Stimulated activated CD8-positive, alpha-beta memory T cell treated with anti-CD3 and anti-CD28 coated beads, Interleukin-15, amount 100 ng/mL, for 1 hour (primary cell): ENCODE data around the gene SH3RF3.
"Not testable (repeated sequence)": the region's sequence is repeated elsewhere in the genome, so short reads cannot be mapped to it uniquely, and the experiment has no call there.

Source experiments
- DNase-seq: peaks from one replicate; pipeline ENCODE4 v3.0.0-alpha.2; 2020; ENCODE audit warnings: low read depth

SH3RF3 gene

DNA sequence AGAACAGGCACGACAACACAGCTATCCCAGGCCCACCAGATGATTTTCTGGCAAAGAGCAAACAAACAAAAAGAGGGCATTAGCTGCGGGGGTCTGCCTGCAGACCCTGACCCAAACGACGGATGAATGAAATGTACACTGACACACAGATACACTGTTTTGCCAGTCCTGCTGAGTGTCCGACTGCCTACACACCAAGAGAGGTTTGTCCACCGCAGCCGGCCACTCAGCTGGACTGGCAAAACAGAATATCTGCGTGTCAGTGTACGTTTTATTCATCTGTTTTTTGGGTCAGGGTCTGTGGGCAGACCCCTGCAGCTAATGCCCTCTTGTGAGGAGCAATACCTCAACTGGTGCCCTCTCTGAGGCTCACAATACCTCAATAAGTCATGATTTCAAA is 10.7 kb upstream of the SH3RF3 start:
- no peak for DNase-seq

DNA sequence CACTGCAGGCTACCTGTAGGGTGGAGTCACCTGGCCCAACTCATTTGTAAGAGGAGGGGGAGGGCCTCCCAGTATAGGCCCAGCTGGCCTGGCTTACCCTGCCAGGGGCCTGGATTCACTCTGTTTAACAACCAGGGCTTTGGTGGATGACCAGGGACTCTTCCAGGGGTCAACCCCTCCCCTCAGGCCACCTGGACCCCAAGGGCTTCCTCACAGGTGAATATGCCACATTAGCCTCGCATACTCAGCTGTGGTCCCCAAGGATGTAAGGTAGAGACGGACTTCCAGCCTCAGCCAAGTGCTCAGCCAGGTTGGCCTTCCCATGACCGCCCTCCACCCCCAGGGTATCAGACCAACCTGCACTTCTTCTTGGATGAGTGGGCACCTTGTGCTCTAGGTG is 8.8 kb upstream of the SH3RF3 start:
- DNase-seq: no peak

DNA sequence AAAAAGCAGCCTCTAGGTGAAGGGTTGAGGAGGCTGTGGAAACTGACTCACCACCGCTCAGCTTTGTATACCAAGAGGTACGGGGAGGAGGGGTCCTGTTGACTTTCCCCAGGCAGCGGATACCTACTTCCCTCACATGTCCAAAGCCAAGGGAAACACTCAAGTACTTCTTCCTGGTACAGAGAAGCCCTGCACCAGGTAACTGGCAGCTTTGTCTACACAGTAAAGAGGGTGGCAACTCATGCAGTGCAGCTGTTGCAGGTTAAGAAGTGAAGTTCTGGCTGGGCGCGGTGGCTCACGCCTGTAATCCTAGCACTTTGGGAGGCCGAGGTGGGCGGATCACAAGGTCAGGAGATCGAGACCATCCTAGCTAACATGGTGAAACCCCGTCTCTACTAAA is 8.3 kb upstream of the SH3RF3 start:
- not testable (repeated sequence) for DNase-seq

DNA sequence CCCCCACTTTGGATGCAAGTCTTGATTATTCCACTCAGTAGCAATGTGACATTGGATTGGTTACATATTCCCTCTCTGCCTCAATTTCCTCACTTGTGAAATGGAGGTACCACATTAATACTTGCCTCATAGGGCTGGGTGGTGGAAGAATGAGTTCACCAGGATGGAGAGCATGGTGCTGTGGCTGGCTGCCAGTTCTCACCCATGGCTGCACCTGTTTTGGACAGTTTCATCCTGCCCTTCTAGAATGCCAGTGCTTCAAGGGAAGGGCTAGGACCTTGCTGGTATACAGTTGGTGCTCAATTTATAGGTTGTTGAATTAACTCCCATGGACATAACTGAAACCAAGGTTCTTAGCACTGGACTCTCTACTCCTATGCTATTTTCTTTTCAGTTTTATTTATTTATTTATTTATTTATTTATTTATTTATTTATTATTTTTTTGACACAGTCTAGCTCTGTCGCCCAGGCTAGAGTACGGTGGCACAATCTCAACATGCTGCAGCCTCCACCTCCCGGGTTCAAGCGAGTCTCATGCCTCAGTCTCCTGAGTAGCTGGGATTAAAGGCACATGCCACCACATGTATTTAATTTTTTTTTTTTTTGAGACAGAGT is 5.3 kb upstream of the SH3RF3 start:
- no peak for DNase-seq

DNA sequence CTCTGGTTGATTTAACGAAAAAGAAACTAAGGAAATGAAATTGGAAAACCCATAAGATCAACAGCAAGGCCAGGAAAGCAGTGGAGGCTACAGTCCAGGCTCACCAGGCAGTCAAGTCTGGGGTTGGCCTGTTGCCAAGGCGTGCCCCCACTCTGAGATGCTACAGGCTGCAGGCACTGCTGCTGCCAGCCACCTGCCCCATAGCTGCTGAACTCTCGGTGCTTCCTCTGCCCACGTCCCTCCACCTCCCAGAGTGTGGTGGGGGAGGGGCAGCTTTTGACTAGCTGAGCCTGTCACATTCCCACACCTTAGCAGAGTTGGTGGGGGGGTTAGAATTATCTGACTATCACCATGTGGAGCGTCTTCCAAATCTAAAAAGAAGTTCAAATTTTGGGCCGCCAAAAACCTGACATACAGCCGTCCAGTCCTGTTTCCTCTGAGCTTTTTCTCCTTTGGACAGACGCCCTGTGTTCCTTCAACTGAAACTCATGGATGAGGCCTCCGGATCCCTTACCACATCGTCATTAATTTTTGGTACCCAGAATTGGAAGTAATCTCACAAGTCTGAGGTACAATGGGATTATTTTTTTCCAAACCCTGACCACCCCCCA is 3.9 kb upstream of the SH3RF3 start:
- DNase-seq: no peak

DNA sequence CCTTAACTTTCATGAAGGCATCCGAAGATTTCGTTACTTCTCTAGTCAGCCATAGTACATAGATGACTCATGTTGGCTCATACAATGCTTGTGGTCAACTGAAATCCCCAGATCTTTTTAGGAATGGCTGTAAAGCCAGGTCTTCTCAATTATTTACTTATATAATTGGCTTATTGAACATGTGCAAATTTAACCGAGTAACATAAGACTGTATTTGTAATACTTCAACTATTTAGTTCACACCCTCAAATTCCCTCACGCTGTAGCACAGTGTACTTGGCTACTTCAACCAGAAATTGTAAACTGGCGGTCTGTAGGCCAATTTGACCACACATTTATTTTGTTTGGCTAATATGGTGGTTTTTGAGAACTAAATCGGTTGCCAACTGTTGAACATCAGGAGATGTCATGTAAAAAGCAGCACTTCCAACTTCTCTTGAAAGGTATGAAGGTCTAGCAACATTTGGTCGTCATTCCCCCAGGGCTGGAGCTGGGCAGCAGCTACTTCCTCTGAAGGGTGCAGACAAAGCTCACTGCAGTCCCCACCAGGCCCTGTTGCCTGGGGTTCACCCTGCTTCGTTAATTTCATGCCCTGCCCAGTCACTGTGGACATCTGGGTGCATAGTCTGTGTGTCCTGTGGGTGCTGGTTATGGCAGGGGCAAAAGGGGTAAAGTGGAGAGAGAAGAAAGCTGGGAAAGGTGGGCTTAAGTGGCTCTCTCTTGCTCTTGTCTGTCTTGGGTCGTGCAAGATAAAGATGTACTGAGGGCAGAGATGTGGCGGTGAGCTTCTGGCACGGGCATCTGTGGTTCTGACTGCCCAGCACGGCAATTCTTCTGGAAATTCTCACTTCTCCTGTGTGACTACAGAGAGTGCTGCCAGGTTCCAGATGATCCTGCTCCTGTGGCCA is 3.2 kb upstream of the SH3RF3 start:
- DNase-seq: no peak

DNA sequence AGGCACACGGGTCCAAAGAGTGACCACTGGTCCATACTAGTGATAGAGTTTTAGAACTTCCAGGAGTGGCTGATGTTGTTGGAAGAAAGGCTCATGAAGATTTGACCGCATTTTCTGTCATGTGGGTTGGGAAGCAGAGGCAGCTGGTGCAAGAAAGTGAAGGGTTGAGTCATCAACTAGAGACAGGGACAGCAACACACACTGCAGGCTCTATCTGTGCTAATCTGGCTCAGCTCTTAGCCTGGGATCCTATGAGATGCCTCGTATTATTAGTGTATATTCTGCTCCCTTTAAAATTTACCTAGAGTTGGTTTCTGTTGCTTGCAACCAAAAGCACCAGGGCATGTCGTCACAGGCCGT is 2.5 kb upstream of the SH3RF3 start:
- DNase-seq: no peak

DNA sequence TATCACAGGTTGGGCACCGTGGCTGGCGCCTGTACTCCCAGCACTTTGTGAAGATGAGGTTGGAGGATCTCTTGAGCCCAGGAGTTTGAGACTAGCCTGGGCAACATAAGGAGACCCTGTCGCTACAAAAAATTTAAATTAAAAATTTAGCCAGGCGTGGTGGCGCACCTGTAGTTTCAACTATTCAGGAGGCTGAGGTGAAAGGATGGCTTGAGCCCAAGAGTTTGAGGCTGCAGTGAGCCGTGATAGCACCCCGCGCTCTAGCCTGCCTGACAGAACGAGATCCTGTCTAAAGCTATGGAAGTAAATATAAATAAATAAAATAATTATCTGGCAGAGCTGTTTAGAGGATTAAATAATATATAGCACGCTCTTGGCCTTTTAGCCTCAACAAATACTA is 1.4 kb upstream of the SH3RF3 start:
- no peak for DNase-seq

DNA sequence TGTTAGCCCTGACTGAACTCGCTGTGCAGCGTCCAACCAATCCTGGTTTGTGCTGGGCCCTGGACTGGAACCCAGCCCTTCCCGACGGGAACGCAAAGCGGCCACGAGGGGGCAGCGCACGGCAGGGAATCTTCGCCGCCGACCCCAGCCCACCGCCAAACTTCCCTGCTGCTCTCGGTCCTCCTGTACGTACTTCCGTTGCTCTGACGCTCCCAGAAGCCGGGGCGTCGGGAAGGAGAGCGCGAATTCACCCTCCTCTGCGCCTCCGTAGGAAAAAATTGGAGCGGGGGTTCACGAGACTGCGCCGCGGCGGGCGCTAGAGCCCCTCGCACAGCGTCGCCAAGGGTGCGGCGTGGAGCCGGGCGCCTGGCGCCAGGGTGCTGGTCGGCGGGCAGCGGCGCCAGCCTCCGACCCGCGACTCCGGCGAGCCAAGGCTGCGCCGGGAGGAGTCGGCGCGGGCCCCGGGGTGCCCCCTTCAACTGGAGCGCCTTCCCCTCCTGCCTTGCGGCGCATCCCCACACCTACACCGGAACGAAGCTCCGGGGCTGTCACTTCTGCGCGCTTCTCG is 873 bp upstream of the SH3RF3 start:
- DNase-seq: peak; percentile 24

DNA sequence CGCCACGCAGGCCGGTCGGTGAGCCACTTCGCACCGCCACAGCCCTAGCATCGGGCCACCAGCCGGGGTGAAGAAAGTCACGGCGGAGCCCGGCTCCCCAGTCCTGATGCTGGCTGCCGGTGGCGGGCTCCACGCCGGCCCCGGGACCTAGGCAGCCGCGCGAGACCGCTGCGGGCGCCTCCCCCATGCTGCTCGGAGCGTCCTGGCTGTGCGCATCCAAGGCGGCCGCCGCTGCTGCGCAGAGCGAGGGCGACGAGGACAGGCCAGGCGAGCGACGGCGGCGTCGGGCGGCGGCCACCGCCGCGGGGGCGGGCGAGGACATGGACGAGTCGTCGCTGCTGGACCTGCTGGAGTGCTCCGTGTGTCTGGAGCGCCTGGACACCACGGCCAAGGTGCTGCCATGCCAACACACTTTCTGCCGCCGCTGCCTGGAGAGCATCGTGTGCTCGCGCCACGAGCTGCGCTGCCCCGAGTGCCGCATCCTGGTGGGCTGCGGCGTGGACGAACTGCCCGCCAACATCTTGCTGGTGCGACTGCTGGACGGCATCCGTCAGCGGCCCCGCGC is 433 bp downstream of the SH3RF3 start:
- no peak for DNase-seq

DNA sequence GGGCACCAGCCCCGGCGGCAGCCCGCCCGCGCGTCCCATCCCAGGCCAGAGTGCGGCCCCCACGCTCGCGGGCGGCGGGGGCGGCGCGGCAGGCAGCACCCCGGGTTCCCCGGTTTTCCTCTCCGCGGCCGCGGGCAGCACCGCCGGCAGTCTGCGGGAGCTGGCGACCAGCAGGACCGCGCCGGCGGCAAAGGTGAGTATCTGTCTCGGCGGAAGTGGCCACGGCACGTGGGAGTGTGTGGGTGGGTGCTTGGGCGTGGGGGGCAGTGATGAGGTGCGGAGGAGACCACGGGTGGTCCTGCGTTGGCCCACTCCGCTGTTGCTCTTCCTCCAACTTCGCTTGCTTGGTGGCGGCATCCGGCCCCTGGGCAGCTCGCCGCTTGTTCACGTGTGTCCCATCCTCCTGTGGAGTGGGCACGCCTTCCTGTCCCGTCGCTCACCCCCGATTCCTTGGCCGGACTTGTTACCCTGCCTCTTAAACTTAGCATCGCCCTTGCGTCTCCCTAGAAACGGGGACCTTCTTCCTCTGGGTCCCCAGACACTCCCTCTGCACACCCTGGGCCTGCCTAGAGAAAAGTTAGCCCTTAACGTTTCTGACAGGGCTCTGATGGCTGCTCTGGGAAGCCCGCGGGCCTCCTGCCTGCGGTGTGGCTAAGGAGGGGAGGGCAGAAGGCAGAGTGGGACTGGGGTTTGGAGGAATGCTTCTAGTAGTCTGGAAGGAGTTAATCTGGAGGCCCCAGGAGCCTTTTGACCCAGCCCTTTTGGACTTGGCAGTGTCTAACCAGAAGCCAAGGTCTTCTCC is 1.1 kb downstream of the SH3RF3 start:
- no peak for DNase-seq

DNA sequence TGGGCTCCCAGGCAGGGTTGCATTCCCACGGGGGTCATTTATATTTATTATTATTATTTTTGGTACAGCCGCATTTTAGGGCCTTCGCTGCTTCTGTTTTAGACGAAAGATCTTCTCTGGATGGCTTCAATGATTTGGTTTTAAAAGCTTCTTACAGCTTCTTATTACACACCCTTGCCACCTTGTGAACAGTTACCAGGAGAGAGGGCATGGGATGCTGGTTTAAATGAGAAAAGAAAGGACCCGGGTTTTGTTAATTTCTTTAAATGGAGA is 1.7 kb downstream of the SH3RF3 start:
- no peak for DNase-seq

DNA sequence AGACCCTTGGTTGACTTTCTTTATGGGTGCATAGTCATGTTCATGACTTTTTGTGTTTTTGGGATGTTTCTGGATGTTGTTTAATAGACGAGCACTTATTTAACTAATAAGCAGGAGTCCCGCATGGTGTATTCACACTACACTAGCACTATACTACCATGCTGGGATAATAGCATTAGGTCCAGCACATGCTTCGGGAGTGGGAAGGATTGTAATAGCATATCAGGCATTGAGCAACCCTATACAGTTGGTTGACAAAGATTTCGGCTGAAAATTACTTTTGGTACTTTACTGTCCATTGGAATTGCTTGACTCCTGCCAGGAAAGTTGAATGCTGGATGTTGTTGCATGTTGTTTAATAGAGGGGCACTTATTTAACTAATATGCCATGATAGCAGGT is 2.8 kb downstream of the SH3RF3 start:
- DNase-seq: no peak

DNA sequence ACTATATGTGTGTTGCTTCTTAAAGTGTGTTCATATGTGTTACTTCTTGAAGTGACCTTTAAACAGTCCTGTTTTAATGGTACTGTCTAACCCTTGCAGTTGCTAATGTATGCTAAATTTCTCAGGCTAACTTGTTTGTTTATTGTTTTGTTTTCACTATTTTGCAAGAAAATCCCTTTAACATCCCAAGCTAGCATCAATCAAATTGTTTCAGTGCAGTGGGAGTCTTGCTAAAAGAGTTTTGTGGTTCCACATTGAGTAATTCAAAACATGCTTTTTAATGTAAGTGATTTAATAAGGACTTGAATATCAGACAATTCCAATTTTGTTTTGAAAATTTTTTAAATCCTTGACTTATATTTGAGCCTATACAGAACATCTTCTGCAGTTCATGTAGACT is 3.6 kb downstream of the SH3RF3 start:
- no peak for DNase-seq

DNA sequence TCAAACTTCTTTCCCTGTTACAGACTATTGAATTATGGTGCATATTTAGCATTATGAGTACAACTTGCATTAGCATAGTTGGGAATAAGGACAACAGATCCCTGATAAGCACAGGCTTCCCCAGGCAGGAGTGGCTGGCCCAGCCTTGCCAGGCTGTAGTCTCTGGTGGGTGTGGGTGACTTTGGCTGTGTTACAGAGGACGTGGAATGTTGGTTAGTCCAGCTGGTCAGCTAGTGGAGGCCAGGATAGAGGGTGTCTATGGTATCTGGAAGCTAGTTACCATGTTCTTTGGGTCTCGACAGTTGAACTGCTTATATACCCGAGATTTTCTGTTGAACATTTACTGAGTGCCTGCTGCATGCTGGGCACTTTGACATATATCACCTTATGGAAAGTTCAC is 4.7 kb downstream of the SH3RF3 start:
- no peak for DNase-seq

DNA sequence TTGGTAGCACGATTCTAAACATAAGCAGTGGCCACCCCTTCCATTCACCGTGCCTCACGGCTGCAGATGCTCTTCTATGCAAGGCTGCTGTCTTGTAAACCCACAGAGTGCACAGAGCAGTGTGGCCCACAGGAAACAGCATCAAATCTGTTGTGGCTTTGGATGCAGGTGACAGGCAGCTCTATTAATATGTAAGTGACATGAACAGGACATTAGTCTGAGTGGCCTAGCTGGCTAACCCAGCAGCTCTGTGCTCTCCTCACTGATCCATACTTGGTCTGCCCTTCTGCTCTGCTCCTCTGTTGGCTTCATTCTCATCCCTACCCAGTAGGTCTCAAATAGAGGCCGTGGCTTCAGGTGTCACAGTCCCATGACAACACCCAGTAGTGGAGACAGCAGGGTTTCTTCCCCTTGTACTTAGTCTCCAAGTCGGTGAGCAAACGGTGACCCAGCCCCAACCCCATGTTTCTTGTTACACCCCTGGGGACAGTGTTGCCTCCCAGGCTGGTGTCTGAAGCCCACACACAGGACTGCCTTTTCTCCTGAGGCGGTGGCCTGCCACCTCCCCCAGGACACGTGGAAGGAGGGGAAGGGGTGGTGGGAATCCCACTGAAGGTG is 5.8 kb downstream of the SH3RF3 start:
- no peak for DNase-seq

DNA sequence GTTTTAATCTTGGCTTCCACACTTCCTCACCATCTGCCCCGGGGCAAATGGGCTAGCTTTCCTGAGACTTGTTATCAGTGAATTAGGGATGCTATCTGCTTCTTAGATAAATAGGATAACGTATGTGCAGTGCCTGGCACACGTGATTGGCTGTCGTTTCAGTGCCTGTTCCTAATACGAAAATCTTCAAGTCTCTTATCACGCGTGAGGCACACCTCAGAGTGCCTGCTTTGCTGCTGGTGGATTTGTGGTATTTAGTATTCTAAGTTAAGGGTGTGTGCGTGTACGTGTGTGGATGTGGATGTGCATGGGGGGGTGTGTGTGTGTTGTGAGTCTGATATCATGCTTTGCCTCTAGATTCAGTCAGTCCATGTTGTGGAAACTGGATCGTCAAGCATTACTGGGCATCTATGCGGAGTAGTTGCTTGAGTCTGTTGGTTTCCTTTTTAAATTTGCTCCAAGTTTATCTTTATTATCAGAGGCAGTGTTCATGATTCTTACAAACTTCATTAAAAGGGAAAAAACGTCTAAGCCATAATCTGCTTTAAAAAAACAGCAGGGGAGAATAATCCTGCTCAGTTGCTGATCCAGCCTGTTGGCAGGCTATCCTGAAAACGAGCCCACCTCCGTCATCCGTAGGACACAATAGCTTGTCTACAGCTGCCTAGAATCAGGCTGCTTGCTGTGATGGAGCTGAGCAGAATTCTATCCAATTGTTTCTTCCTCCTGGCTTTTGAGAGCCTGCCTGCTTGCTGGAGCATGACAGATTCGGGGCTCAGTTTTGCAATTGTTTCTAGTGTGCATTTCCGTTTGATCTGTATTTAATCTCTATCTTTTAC is 6.6 kb downstream of the SH3RF3 start:
- DNase-seq: no peak

DNA sequence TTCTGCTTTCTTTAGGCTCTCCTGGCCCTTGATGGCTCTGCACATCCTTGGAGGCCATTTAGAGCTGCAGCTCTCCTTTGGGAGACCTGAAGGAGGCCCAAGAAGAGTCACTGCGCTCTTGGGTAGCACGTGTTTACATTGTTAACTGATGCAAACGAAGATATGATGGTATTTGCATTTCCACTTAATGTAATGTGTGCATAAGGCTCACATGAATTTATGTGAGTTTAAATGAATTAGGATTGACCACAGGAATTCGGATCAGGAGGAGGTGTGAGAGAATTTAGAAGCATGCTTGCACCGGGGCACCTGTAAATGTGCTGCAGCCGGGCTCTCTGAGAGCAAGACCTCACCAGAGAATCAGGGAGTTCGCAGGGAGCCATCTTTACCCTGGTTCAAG is 7.5 kb downstream of the SH3RF3 start:
- no peak for DNase-seq

DNA sequence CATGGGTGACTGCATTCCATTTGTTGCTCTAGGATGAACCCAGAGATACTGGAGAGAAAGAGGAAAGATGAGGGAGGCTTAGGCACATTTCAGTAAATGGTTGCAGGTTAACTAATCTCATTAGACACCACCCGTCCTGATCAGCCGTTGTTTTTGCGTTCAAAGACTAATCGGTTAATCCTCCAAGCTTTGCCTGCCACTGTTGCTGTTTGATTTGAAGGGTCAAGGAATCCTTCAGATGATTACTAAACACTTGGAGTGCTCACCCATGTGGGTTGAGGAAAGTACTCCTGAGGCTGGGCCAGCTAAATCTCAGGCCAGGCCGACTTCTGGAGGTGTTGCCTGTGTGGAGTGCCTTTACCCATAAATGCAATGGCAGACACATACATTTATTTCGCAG is 8.6 kb downstream of the SH3RF3 start:
- no peak for DNase-seq

DNA sequence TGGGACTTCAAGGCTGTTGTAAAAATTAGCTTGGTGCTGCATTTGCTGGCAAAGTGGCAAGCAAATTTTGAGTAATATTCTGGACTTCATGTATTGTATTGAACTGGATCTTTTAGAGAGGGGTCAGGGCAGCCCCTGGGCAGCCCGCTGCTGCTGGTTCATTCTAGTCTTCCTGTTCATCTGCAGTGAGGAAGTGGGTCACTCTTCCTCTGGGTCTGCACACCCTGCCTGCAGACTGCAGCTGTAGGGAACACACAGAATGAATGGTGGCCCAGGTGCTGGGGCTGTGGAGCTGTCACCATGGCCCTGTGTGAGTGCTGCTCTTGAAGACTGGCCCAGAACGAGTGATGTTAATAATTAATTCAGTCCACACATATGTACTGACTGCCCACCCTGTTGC is 9.4 kb downstream of the SH3RF3 start:
- DNase-seq: no peak

DNA sequence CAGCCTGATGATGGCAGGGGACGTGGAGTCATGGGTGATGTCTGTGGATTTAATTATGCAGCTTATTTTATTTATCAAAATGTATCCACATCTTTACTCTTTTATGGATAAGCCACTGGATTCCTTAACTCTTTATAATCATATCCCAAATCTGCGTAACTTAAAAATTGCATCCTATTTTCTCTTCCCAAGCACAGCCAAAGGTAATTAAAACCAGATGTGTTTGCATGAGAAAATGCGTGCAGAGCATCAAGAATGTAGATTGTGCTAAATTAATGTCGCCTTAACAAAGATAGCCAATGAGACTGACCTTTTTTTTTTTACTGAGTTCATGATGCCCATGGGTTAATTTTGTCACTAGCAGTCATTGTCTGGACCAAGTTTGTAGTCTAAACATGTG is 10.0 kb downstream of the SH3RF3 start:
- DNase-seq: no peak
